GM18951 (cell line): ENCODE measurements around the gene USP26.
"Not testable (repeated sequence)": the region's sequence is repeated elsewhere in the genome, so short reads cannot be mapped to it uniquely, and the experiment has no call there.

ENCODE experiments used
- POLR2A ChIP-seq: IDR thresholded peaks from 4 replicates; pipeline ENCODE4 v1.6.1; 2011; ENCODE audit warnings: mild to moderate bottlenecking; ENCODE audit not compliant: insufficient read length, insufficient read depth; ENCODE audit errors: extremely low read depth
- in situ Hi-C: fragments of 300-500 bp; cut with MboI; formaldehyde crosslinking; loops from one replicate; pipeline ENCODE4 v1.12.0; 2022; ENCODE audit warnings: low sequenced_read_pairs, mixed read lengths, inconsistent platforms; ENCODE audit not compliant: unreplicated experiment

Gene USP26

DNA sequence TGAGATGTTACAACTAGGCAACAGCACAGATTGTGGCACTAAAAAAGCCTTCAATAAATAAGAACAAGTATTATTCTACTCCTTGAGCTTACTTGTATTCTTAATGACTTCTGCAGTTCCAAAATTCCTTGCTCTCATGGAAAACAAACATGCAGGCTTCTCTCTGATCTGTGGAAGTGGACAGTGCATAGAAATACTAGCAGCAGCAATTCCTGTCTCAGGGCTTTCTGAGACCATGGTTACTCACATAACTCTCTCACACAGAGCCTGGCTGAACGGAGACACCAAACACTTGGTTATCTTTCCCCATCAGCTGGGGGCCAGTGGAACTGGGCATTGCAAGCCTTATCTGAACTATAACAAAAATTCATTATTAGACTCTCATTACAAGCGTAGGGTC lies 106.1 kb downstream of the USP26 start:
- in situ Hi-C loops, result no loop called here
- no peak for TF ChIP-seq POLR2A

GRCh38 chrX:132986556-132986955 lies 110.4 kb downstream of the USP26 start:
- in situ Hi-C loops, result no loop called here
- no peak for TF ChIP-seq POLR2A

GRCh38 chrX:132984058-132984650 lies 112.8 kb downstream of the USP26 start:
- in situ Hi-C loops, result no loop called here
- TF ChIP-seq POLR2A, result no peak

DNA sequence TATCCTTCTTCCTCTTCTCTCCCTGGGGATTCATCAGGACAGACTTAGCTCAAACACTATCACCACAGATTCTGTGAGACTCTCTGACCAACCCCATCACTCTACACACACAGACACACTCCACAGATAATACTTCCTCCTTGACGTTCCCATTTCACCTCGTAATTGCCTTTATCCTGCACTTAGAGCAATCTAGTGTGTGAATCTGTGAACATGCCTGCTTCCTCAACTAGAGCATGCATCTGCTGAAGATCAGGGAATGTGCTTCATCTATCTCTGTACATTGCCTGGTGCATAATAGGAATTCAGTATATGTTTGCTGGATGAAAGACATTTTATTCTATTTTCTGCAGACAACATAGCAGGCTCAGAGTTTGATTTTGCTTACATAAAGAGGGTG lies 113.4 kb downstream of the USP26 start:
- in situ Hi-C loops, result no loop called here

DNA sequence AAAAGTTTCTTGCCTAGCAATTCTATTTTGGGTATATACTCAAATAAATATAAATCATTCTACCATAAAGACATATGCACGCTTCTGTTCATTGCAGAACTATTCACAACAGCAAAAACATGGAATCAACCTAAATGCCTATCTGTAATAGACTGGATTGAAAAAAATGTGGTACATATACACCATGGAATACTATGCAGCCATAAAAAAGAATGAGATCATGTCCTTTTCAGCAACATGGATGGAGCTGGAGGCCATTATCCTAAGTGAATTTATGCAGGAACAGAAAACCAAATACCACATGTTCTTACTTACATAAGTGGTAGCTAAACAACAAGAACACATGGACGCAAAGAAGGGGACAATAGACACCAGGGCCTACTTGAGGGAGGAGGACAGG lies 116.9 kb downstream of the USP26 start:
- in situ Hi-C loops, result not testable (repeated sequence)

More for the DNA sequence above, 113.4 kb downstream of the USP26 start:
- no peak for TF ChIP-seq POLR2A
